GM06990 (cell line): ENCODE measurements around the gene DNAH5.

Experiments used
- DNase-seq: peaks from one replicate; pipeline ENCODE4 v3.0.0-alpha.2; 2011; ENCODE audit not compliant: insufficient read length; ENCODE audit errors: extremely low read depth
- H3K27me3 ChIP-seq: replicated peaks from 2 replicates; pipeline ENCODE4 v1.6.0; 2011; ENCODE audit warnings: low read length; ENCODE audit not compliant: control insufficient read depth, insufficient read depth
- H3K36me3 ChIP-seq: 2 replicates; pipeline ENCODE4 v1.5.1; 2011; ENCODE audit warnings: low read length; ENCODE audit not compliant: control insufficient read depth, insufficient read depth
- H3K4me3 ChIP-seq: replicated peaks from 2 replicates; pipeline ENCODE4 v1.5.1; 2011; ENCODE audit warnings: low read depth, mild to moderate bottlenecking, control low read depth, low read length
- CTCF ChIP-seq: IDR thresholded peaks from 2 replicates; pipeline ENCODE4 v1.5.1; 2011; ENCODE audit warnings: low read length, control low read depth, mild to moderate bottlenecking, inconsistent platforms; ENCODE audit not compliant: insufficient read depth, poor library complexity, severe bottlenecking

The DNAH5 gene

GRCh38 chr5:13830536-13830935 is 114.0 kb downstream of the DNAH5 start:
- no peak for TF ChIP-seq CTCF
- DNase-seq: no peak
- Histone ChIP-seq H3K27me3 (no peaks in the 10 kb centered on the region), H3K4me3 (no peak overlapping the region), H3K36me3 (no peaks in the 10 kb centered on the region)

GRCh38 chr5:13821366-13821765 is 123.1 kb downstream of the DNAH5 start:
- no peak for TF ChIP-seq CTCF
- Histone ChIP-seq H3K36me3 (no peaks in the 10 kb centered on the region), H3K27me3 (no peaks in the 10 kb centered on the region)

GRCh38 chr5:13816126-13816525 is 128.4 kb downstream of the DNAH5 start:
- no peak for DNase-seq
- Histone ChIP-seq H3K4me3 (no peak overlapping the region), H3K27me3 (no peaks in the 10 kb centered on the region), H3K36me3 (no peaks in the 10 kb centered on the region)
- TF ChIP-seq CTCF: no peak

More at GRCh38 chr5:13821366-13821765, 123.1 kb downstream of the DNAH5 start:
- DNase-seq: no peak
- no peak overlapping the region for H3K4me3 ChIP-seq

- Histone ChIP-seq H3K27me3 (no peaks in the 10 kb centered on the region), H3K4me3 (no peak overlapping the region), H3K36me3 (no peaks in the 10 kb centered on the region)
- DNase-seq: no peak
- no peak for TF ChIP-seq CTCF
Measured at GRCh38 chr5:13814301-13814700, 130.2 kb downstream of the DNAH5 start.

GRCh38 chr5:13809921-13810320 is 134.6 kb downstream of the DNAH5 start:
- H3K4me3 ChIP-seq: no peak overlapping the region
- no peak for DNase-seq

More at GRCh38 chr5:13809921-13810320, 134.6 kb downstream of the DNAH5 start:
- no peaks in the 10 kb centered on the region for H3K27me3 ChIP-seq
- no peaks in the 10 kb centered on the region for H3K36me3 ChIP-seq
- no peak for TF ChIP-seq CTCF
